CD4-positive, alpha-beta T cell treated with Interleukin-15 for 4 hours (primary cell): ENCODE data around the gene HOOK2.
"Not testable (repeated sequence)": the region's sequence is repeated elsewhere in the genome, so short reads cannot be mapped to it uniquely, and the experiment has no call there.

Source experiments
- DNase-seq: peaks from one replicate; pipeline ENCODE4 v3.0.0-alpha.2; 2020; ENCODE audit warnings: low spot score

HOOK2 gene, protein sequence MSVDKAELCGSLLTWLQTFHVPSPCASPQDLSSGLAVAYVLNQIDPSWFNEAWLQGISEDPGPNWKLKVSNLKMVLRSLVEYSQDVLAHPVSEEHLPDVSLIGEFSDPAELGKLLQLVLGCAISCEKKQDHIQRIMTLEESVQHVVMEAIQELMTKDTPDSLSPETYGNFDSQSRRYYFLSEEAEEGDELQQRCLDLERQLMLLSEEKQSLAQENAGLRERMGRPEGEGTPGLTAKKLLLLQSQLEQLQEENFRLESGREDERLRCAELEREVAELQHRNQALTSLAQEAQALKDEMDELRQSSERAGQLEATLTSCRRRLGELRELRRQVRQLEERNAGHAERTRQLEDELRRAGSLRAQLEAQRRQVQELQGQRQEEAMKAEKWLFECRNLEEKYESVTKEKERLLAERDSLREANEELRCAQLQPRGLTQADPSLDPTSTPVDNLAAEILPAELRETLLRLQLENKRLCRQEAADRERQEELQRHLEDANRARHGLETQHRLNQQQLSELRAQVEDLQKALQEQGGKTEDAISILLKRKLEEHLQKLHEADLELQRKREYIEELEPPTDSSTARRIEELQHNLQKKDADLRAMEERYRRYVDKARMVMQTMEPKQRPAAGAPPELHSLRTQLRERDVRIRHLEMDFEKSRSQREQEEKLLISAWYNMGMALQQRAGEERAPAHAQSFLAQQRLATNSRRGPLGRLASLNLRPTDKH

DNA sequence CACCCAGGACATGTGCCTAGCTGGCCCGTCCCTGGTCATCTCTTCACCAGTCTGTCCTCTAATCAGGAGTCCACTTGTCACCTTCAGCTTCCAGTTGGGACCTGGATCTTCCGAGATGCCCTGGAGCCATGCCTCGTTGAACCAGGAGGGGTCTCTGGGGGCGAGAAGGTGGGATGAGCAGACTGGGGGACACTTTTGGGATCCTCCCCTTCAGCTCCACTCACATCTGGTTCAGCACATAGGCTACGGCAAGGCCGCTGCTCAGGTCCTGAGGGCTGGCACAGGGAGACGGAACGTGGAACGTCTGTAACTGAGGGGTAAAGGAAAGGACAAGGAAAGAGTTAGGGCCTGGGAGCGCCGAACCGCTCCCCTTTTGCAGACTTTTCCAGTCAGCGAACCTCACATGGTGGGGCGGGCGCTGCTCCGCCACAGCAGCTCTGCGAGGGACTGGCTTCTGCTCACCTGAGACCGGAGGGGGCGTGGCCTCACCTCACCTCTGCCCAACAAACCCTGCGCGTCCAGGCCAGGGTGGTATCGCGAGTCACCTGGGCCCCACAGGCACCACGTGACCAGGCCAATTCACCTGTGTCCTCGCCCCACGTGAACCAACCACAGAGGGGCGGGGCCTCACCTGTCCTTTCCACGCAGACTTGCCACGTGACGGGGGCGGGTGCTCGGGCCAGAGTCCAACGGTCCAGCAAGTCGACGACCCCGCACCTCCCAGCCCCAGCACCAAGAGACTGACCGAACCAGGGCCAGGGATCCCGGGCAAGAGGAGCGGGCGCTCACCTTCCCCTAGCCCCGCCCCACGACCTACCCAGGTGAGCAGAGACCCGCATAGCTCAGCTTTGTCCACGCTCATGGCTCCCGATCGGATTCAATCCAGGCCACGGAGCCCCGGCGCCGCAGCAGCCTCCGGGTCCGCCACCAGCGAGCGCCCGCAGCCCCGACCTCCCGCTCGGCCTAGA lies at the start of gene HOOK2:
HOOK2 (minus strand) TSS at position 965 of the 968 bp plus-strand sequence; CDS start at position 862, 103 bp downstream.
- DNase-seq: peak; percentile 41

- no peak for DNase-seq
Observed at GRCh38 chr19:12821761-12822160, 46.4 kb upstream of the HOOK2 start.

DNA sequence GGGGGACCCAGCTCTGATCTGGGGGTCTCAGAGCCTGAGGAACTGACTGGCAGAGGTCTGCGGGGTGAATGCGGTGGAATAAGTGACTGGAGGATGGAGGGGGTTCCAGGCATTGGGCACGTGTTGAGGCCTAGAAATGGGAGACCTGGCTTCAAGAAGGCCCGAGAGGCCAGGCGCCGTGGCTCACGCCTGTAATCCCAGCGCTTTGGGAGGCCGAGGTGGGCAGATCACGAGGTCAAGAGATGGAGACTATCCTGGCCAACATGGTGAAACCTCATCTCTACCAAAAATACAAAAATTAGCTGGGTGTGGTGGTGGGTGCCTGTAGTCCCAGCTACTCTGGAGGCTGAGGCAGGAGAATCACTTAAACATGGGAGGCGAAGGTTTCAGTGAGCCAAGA lies 42.5 kb upstream of the HOOK2 start:
- DNase-seq: not testable (repeated sequence)

DNA sequence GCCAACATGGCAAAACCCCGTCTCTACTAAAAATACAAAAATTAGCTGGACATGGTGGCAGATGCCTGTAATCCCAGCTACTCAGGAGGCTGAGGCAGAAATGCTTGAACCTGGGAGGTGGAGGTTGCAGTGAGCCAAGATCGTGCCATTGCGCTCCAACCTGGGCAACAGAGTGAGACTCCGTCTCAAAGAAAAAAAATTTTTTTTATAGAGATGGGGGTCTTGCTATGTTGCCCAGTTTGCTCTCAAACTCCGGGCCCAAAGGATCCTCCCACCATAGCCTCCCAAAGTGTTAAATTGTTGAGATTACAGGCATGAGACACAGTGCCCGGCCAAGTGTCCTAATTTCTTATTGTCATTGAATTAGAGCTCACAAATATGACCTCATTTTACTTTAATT lies 41.8 kb upstream of the HOOK2 start:
- DNase-seq: not testable (repeated sequence)

DNA sequence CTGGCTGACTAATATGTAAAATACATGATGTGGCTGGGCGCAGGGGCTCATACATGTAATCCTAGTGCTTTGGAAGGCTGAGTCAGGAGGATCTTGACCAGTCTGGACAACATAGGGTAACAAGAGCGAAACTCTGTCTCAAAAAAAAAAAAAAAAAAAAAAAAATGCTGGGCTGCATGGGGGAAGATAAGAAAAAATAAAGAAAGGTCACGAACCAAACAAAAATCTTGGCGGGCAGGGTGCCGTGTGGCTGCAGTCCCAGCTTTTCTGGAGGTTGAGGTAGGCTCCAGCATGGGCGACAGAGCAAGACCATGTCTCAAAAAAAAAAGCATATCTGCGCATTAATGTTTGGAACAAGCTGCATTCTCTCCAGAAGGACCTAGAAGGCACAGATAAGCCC lies 39.7 kb upstream of the HOOK2 start:
- DNase-seq: no peak

GRCh38 chr19:12806242-12807081 lies 31.1 kb upstream of the HOOK2 start, which contains the start of gene RNASEH2A:
RNASEH2A (plus strand) TSS chr19:12806584; CDS start chr19:12806674, 90 bp downstream.
- DNase-seq: peak; percentile 86

DNA sequence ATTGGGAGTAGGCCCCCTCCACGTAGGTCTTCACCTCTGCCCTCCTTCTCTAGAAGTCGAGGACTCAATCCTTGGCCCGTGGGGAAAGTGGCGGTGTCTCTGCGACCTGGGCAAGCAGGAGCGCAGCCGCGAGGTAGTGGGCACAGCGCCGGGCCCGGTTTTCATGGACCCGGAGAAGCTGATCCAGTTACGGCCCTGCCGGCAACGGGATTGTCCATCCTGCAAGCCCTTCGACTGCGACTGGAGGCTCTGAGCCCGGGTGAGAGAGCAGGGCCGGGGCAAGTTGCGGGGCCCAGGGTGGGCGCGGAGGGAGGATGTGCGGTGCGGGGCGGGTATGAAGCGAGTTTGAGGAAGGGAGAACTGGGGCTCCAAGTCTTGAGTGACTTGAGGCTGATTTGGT lies 28.7 kb upstream of the HOOK2 start:
- DNase-seq: no peak

GRCh38 chr19:12802267-12803106 lies 27.1 kb upstream of the HOOK2 start:
- no peak for DNase-seq

DNA sequence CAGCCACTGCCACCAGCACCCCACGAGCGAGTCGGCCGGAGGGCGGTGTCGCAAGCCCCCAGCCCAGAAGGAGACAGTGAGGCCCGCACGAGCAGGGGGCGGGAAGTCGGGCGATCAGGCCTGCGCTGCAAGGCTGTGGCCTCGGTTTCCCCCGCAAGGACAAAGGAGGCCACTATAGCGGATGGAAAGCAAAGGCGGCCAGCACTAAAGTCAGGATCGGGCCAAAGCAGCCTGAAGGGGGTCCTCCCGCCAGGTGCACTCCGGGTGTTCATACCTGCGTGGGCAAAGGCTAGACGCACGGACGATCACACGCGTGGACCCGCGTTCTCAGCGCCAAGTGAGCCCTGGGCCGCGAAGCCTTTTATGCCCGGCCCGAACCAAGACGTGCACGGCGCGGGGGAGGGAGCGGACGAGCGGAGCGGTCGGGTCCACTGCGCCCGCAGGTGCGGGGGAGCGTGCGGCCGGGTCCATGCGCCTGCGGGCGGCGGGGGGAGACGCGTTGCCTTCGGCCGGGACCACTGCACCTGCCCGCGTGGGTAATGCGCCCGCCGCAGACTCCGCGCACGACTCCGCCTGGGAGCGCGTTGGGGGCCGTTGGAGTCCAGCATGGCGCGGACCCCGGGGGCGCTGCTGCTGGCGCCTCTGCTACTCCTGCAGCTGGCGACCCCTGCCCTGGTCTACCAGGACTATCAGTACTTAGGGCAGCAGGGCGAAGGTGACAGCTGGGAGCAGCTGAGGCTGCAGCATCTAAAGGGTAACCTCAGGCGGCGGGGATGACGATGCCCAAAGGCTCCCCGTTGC lies 26.3 kb upstream of the HOOK2 start, which contains the start of the genes PRDX2 and THSD8:
PRDX2 (minus strand) TSS at position 335 of the 801 bp plus-strand sequence. CDS start 539 bp downstream, outside the sequence.
THSD8 (plus strand) TSS at position 604 of the 801 bp plus-strand sequence; CDS start at position 607, 3 bp downstream.
- DNase-seq: peak; percentile 75

GRCh38 chr19:12800923-12801465 lies 25.6 kb upstream of the HOOK2 start:
- DNase-seq: no peak

DNA sequence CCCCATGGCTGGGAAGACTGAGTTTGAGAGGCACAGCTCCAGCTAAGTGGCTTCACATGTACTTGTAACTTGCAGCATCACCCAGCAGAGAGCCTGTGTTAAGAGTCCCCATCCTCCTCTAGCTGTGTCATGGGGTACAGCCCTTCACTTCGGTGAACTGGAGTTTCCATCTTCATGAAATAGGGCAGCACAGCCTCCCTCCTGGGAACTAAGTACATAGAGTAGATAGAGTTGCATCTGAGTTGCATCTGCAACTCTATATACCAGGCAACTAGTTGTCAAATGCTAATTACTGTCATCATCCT lies 25.1 kb upstream of the HOOK2 start:
- DNase-seq: no peak

DNA sequence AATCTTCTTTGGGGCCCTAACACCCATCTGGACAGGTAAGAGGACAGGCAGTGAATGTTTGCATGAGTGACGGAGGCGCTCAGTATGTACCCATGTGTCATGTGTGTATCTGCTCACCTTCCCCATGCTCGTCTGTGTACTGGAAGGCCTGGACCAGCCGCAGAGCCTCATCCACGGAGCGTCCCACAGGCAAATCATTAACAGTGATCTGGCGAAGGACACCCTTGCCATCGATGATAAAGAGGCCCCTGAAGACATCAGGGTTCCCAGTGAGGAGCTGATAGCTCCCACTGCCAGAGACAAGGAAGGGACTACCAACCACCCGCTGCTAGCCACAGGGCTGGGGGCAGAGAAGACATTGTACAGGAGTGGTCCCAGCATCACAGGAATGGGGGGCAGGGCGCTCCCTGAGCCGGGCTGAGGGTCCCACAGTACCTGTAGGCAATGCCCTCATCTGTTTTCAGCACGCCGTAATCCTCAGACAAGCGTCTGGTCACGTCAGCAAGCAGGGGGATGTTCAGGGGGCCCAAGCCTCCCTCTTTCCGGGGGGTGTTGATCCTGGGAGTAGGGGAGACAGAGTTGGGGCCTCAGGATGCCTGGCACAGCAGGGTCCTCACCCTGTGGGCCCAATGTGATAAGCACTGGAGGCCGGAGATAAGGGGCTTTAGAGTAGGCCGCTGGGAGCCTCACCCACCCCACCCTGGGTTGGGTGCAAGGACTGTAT lies 24.6 kb upstream of the HOOK2 start:
- DNase-seq: no peak

GRCh38 chr19:12797607-12798006 lies 22.3 kb upstream of the HOOK2 start:
- not testable (repeated sequence) for DNase-seq

GRCh38 chr19:12797141-12797587 lies 21.8 kb upstream of the HOOK2 start:
- no peak for DNase-seq

GRCh38 chr19:12796146-12797071 lies 21.1 kb upstream of the HOOK2 start:
- peak; percentile 81 for DNase-seq

DNA sequence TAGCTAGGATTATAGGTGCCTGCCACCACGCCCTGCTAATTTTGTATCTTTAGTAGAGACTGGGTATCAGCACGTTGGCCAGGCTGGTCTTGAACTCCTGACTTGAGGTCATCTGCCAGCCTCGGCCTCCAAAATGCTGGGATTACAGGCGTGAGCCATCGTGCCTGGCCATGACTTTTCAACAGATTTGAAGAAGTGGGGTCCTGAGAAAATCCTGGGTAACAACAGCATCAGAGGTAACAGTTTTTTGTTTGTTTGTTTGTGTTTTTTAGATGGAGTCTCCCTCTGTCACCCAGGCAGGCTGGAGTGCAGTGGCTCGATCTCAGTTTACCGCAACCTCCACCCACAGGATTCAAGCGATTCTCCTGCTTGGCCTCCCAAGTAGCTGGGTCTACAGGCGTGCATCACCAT lies 19.6 kb upstream of the HOOK2 start:
- DNase-seq: no peak
